HG02938 (cell line): ENCODE results near the gene CHL1.

Source experiments
- ATAC-seq: cut with Tn5 transposase; IDR thresholded peaks from one replicate; pipeline ENCODE4 v1.9.1; 2021; ENCODE audit warnings: mild to moderate bottlenecking, moderate library complexity; ENCODE audit not compliant: unreplicated experiment

Gene CHL1

DNA sequence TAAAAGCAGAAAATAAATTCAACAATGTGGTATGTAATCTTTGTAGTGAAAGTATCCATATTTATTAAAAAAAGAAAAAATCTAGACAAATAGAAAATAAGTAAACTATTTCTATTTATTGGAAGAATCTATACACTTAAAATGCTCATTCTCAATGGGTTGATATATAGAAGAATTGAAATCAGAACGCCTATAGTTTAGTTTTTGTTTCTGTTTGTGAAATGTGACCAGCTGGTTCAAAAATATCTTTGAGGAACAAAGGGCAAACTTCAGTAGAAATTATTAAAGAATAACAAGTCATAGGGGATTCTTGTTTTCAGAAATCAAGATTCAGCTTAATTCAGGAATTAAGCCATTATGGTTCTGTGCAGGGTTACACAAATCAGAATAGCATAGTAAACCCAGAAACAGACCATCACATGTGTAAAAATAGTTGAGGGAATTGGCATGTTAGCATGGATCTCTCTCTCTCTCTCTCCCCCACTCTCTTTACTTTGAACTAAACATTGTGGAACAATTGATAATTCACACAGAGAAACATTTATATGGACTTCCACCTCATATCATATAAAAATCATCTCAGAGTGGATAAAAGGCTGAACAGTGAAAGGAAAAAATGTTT, 134.0 kb downstream of the CHL1 start:
- ATAC-seq, result no peak

DNA sequence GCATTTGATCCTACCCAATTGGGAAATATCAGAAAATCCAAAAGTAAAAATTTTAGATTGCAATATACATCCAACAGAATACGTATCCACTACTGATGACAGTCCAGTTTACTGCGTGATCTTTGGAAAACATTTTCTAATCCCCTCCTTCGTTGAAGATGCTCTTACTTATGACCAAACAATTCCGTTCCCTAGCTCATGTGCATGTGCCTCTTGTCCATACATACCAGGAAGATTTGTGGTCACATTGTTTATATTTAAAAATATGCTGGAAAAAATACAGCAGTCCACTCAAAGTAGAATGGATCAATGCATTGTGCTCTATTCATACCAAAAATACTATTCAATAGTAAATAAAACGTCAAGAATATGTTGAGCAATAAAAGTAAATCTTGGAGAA, 135.3 kb downstream of the CHL1 start:
- ATAC-seq, result no peak

DNA sequence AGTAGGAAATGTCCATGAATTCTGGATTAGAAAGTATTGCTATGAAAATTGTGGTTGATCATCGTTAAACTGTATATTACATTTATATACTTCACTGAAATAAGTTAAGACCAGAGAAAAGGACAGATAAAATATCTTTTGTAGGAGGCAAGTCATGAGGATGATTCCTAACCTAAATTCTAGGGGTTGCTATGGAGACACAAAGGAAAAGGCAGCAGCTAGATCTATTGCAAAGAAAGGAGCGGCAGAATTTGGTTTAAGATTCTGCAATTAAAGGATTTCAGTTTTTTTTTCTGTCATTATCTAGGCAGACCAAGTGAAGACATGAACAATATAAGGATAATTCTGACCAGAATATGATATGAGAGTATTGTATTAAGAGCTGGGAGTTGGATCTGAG, 136.1 kb downstream of the CHL1 start:
- no peak for ATAC-seq

DNA sequence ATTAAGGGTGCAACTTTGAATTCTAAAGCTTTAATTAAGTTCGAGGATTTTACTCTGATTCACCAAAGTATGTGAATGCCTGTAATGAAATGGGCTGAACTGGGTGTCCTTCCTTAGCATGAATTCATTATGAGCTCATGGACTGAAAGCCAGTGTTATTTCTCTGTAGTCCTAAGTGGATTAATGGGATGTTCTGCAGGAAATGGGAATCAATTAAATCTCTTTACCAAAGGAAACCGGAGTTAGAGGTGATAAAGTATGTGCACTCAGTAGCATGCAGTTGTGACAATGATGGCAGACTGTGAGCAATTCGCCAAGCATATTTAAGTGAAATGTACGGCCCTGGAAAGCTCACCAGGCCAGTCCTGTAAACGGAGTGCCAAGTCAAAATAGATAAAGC, 138.7 kb downstream of the CHL1 start:
- ATAC-seq, result no peak

DNA sequence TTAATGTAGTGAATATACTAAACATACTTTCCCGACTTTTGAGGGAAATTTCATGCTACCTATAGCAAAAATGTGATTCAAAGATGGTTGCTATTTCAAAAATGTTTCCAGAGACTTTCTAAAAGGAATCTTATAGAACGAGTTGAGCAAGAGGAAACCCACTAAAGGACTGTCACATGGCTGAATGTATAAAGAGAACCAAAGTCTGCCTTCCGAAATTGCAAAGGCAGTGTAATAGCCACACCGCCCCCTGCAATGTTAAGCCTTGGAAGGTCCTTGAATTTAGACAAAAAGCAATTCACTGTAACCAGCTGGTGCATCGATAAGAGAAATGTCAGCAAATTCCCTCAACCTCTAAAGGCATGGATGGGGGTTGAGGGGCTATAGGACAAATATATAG, 142.8 kb downstream of the CHL1 start:
- no peak for ATAC-seq

DNA sequence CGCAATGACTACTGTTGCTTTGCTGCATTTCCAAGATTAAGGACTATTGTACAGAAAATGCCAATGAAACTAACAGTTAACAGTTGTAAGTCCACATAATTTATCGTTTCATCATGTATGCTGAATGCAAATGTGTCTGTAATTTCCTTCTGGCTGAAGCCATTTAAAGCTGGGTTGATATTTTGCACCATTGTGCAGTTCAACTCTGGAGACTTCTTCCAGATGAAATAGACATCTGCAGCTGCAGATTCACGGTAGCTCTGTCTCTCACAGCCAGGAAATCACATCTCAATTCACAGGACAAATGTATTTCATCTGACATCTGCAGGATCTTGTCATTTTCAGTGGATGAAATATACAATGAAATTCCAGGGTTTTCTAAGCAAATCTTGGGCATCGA, 145.4 kb downstream of the CHL1 start:
- no peak for ATAC-seq

DNA sequence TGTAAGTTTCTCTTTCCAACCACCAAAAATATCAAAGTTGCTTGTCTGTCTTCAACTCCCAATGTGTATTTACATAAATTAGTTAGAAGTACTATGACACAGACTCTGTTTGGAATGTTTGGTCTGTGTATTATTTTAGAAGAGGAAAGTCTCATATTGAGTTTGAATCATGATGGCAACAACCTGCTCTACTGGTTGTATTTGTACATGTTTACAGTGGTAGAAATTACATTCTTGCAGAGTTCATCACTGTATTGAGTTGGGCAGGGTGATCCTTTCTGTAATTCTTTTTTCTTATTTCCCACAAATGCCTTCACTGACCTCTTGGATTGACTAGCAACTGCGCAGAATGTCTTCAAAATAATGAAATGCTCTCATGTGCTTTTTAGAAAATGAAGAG, 149.6 kb downstream of the CHL1 start:
- ATAC-seq, result no peak

DNA sequence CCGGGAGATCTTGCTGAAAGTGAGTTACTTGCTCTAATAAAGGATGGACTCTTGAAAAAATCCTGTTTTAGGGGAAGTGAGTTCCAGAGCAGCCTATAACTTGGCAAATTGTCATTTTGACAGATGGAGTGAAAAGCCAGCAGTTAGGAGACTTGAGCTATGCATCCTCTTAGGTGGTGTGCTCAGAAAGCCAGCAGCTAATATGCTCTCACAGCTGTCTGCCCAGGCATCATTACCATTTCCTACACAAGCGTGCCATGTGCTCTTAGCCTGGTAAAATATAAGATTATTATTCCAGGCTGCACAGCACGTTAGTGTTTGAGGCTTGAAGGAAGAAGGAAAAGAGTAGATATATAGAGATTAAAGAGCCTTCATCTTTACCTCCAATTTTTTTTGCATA, 151.0 kb downstream of the CHL1 start:
- no peak for ATAC-seq

DNA sequence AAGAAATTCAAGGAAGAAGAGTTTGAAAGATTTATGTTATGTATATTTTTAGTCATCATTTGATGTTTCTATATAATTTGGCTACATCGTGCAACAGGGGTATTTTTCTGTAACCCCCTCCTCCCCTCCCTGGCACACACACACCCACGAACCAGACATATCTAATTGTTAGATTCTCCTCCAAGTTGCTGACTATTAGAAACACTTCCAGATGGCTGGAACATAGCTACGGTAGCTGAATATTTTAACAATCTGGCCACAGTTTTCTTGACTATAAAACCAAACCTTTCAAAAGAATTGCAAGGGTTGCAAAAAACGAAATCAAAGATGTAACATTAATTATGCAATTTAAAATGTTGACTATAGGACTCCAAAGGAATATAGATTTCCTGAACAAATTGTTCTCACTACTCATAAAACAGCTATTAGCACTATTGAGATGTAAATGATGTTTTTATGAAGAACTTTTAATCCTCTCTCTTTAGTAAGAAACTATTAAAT, 154.4 kb downstream of the CHL1 start:
- ATAC-seq, result no peak

DNA sequence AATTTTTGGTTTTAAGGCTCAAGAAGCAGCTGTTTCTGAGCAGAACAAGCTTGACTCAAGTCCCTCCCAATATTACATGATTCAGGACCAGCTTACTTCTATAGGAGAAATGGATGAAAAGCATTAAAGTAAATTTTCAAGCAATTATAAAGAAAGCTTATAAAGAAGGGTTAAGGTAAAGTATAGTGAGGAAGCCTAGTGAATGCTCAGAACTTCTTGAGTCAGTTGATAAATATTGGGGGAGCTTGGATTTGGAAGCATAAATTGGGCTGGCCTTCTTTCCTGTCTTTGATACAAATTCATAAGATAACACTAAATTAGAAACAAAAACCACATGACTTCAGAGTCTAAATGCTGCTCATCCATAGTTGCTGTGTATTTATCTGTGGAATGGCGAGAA, 156.0 kb downstream of the CHL1 start:
- ATAC-seq, result no peak

DNA sequence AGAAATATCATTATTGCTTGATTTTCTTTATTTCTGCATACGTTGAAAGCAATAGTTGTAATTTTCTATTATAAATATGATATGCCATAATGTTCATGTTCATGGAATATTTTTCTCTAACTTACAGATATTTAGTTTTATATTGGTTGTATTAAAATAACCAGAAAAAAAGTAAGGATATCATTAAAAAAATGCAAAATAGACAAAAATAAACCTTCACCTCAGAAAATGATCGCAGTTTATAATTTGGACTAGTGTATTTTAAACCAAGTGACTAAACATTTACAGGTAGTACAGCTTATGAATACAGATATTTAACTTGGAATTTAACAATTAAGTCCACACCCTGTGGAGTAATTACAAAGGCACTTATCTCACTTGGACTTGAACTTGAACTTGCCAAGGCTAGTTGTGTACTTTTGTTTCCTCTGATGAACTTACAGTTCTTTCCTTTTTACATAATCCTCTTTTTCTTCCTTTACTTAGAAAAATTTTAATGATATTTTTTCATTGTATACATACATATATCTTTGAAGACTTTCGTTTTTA, 156.7 kb downstream of the CHL1 start:
- ATAC-seq, result no peak

DNA sequence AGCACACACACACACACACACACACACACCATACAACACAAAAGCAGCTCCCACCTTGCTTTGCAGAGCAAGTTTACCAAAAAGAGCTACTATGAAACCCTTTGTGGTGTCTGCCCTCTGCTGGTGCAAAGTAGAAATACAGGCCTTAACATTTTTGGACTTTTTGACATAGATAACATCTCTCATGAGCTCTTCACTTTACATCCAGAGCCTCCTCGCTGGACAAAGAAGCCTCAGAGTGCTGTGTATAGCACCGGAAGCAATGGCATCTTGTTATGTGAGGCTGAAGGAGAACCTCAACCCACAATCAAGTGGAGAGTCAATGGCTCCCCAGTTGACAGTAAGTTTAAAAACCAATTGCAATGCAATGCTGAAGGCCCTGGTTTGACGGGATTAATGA, 157.9 kb downstream of the CHL1 start:
- ATAC-seq, result peak; percentile 69

DNA sequence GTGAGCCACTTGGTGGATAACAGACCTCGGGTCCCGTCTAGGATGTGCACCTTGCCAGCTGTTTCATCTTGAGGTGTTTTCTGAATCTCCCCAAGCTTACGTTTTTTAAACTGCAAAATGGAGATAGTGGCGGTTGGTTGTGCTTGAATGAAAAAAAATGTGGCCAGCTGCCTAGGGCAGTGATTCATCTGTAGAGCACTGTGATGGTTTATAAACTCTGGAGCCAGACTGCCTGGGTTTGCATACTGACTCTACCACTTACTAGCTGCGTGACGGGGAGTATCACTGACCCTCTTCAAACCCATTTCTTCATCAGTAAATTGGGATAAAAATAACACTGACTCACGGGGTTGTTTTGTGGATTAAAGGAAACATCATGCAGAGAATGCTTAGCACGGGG, 159.1 kb downstream of the CHL1 start:
- ATAC-seq, result no peak

DNA sequence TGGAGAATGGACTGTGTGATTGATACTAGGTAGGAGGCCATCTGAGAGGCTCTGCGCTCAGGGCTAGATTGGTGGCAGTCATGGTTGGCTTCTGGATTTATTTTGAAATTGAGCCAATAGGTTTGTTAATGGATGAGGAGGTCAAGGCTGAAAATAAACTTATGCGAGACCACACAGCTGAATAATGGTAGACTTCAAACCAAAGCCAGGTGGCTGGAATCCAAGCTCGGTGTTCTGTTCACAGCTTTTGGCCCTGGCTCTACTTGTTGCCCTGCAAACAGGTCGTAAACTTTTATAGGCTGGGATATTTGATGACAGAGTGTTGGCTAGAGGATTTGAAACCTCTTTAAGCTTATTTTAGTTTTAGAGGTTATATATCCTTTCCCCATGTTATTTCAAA, 160.4 kb downstream of the CHL1 start:
- ATAC-seq, result no peak

DNA sequence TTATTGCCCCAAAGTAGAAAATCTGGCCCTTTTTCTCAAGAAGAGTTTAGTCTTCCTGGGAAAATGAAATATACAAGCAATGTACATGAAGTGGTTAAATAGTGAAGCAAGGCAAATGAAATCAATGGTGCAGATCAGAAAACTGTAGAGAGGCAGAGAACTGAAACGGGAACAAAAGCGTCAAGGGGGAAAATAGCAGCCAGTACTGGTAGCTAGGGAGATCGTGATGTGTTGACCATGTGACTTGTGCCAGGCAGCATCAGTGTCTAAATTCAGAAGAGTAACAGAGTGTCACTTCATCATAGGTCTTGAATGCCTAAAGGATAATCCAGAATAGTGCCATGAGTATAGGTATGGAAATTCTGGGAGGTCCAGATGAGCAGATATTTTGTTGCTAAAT, 163.1 kb downstream of the CHL1 start:
- peak; percentile 80 for ATAC-seq

DNA sequence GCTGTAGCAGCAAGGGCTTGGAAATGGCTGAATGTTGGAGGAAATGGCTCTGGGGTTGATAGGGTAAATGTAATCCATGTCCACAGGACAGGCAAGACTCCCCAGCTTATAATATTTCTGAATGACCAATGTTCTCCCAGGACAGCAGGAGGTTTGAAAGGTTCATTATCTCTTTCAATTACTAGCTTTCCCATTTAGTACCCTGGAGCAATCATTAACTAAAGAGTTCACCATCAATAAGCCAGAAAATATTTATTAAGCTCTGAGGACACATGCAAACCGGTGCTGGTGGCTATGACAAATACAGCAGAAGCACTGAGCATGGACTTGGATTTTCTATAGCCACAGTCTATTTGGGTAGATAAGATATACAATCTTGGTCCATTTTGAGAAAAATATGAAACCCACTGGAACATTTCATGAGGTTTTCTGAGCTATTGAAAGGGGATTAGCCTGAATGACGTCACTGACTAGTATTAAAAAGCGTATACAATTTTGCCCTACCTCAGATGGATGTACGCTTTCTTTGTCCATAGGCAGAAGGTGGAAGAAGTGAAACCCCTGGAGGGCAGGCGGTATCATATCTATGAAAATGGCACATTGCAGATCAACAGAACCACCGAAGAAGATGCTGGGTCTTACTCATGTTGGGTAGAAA, 166.2 kb downstream of the CHL1 start:
- no peak for ATAC-seq

DNA sequence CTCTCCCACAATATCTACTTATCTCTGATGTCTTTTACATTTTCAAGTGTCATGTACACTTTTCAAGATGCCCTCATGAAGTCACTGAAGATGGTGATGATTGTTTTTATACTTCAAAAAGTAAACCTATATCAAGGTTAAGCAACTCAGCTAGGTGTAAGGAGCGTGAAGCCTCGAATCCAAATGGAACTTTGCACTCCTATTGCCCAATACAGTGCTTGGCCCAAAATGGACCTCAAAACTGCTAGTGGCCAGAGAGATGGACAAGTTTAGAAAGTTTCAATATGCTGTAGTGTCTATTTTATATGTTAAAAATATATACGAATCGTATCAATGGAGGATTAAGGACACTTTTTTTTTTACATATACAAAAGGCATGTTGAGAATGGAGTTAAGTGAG, 167.7 kb downstream of the CHL1 start:
- ATAC-seq, result no peak

DNA sequence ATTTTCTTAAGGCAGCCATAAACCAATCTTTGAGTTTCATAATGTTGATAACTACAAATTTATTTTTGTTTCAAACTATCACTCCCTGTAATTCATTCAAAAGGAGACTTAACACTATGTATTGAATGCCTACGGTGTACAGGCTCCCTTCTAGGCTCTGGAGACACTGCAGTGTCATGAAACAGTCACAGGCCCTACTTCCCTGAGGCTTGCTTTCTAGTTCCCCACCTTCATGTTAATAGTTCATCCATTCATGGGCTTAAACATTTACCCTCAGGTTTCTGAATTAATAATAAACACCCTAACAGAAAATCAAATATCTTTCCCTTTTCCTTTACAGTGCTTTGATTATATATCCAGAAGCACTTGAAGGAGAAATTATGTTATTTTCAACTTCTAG, 168.7 kb downstream of the CHL1 start:
- peak; percentile 70 for ATAC-seq

DNA sequence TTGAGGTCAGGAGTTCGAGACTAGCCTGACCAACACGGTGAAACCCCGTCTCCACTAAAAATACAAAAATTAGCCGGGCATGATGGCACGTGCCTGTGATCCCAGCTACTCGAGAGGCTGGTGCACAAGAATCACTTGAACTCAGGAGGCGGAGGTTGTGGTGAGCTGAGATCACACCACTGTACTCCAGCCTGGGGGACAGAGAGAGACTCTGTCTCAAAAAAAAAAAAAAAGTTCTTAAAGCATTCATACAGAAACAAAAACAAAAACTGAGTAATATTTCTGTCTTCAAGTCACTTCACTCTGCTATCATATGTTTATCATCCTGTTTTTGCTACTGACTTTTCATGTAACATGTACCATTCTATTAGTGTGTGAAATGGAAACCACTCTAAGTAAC, 169.7 kb downstream of the CHL1 start:
- peak; percentile 57 for ATAC-seq

DNA sequence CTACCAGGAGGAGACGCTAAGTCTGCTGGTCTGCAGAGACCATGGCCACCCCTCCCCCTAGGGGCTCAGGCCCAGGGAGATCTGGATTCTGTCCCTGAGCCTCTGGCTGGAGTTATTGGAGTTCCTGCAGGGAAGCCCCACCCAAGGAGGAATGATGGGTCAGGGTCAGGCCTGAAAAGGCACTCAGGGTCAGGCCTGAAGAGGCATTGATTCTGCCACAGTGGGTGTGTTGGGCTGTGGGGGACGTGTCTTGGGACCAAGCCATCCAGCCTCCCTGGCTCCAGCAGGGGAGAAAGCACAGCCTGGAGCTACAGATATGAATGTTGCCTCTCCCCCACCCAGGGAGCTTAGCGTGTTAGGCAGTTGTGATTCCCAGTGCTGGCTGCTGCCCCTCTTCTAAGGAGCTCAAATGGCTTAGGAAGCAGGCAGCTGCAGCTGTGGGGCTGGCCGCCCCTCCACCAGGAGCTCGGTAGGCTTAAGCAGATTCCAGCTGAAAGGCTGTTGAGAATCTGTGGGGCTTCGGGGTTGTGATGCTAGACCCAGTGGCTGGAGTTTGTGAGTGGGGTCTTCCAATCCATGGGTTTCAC, 176.7 kb downstream of the CHL1 start:
- no peak for ATAC-seq

DNA sequence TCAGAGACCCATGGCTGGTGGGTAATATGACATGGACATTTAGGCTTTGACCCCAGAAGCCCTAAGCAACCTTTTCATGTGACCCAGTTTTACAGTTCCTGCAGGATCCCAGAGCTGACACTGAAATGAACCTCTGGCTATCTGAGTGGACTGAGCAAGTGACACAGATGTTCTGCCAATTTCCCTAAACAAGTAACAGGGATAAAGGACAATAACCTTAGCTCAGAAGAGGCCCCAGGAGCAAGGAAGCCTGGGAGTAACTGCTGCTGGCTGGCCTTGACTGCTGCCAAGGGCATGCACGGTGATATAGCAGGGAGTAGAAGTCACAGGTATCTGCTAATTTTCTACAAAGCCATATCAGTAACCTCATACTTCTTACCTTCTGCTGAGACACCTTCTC, 177.9 kb downstream of the CHL1 start:
- ATAC-seq, result no peak

DNA sequence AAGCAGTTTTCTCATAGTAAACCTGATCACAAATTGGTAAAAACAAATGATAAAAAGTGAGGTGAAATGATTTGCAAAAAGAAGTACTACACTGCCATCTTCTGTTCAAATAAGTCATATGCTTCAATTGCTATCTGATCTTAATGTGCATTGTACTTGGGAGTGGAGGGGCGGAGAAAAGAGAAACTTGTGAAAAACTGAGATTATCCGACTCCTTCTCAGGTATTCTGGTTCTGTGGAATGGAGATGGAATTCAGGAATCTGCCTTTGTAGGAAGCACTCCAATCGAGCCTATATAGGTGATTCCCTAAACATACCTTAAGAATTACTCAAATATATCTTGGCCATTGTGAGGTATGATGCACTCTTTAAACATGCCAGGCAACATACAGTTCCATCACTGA, 180.6 kb downstream of the CHL1 start:
- ATAC-seq, result peak; percentile 71
